Endodermal cell (in vitro differentiated cells): ENCODE measurements around the gene TRMT10A. TPM values are rescaled to one million over a fixed set of nuclear protein-coding genes. Genes with fewer than 3 reads are reported as not detected.

Experiments used
- DNase-seq: peaks from one replicate; pipeline ENCODE4 v3.0.0-alpha.2; 2017
- H3K27ac ChIP-seq: 2 replicates; pipeline ENCODE4 v1.5.1; 2013; ENCODE audit warnings: mild to moderate bottlenecking, low read depth, low read length, moderate library complexity
- H3K27me3 ChIP-seq: 2 replicates; pipeline ENCODE4 v1.6.1; 2013; ENCODE audit warnings: mild to moderate bottlenecking, low read length, moderate library complexity; ENCODE audit not compliant: insufficient read depth, control insufficient read depth, poor library complexity, severe bottlenecking
- H3K36me3 ChIP-seq: 2 replicates; pipeline ENCODE4 v1.7.0; 2013; ENCODE audit warnings: mild to moderate bottlenecking, low read length, moderate library complexity; ENCODE audit not compliant: control insufficient read depth, insufficient read depth
- H3K4me1 ChIP-seq: one replicate; pipeline ENCODE4 v1.7.0; 2013; ENCODE audit warnings: low read length; ENCODE audit not compliant: control insufficient read depth, insufficient read depth
- H3K4me3 ChIP-seq: 2 replicates; pipeline ENCODE4 v1.5.1; 2013; ENCODE audit warnings: mild to moderate bottlenecking, low read length, moderate library complexity
- H3K9ac ChIP-seq: 2 replicates; pipeline ENCODE4 v1.6.1; 2013; ENCODE audit warnings: mild to moderate bottlenecking, low read length, moderate library complexity; ENCODE audit not compliant: poor library complexity, severe bottlenecking; ENCODE audit errors: extremely low read depth
- H3K9me3 ChIP-seq: 2 replicates; pipeline ENCODE4 v1.6.1; 2013; ENCODE audit warnings: mild to moderate bottlenecking, low read length, moderate library complexity; ENCODE audit not compliant: control insufficient read depth
- H3K27ac Mint-ChIP-seq: 2 replicates; pipeline ENCODE4 v1.8.0; 2020; ENCODE audit warnings: mixed read lengths
- H3K27me3 Mint-ChIP-seq: 2 replicates; pipeline ENCODE4 v1.8.0; 2021; ENCODE audit warnings: mild to moderate bottlenecking, mixed read lengths; ENCODE audit not compliant: insufficient read depth
- H3K36me3 Mint-ChIP-seq: 2 replicates; pipeline ENCODE4 v1.8.0; 2020; ENCODE audit warnings: low read depth, mixed read lengths
- H3K4me1 Mint-ChIP-seq: 2 replicates; pipeline ENCODE4 v1.8.0; 2020; ENCODE audit warnings: mixed read lengths
- H3K4me3 Mint-ChIP-seq: 2 replicates; pipeline ENCODE4 v1.8.0; 2020; ENCODE audit warnings: mild to moderate bottlenecking, moderate library complexity, mixed read lengths
- H3K9me3 Mint-ChIP-seq: 2 replicates; pipeline ENCODE4 v1.8.0; 2020; ENCODE audit warnings: mild to moderate bottlenecking, mixed read lengths
- CTCF ChIP-seq: fragments of 200-600 bp; sonication (generic); conservative IDR thresholded peaks from 2 replicates; pipeline ENCODE4 v1.5.0; 2021; ENCODE audit warnings: antibody characterized with exemption, mild to moderate bottlenecking
- WGBS, 2 experiments: methylation state at CpG; one replicate each; pipeline versions ENCODE4 v1.1.5 to v1.1.7; 2013; ENCODE audit warnings: missing lambda C conversion rate in 2 of 2, mixed read lengths in 1 of 2; ENCODE audit not compliant: insufficient coverage in 1 of 2, insufficient read length in 1 of 2; 5-methylcytosine and 5-hydroxymethylcytosine counted together
- long read RNA-seq, 4 experiments: library from polyadenylated mRNA in 2 of 4; library from RNA in 1 of 4; library from capped mRNA in 1 of 4; stranded (forward) in 3 of 4; unstranded in 1 of 4; transcript quantifications; one replicate each; pipeline ENCODE4 v2.0.0, GENCODE V29; 2020 to 2021; ENCODE audit warnings: inconsistent platforms in 1 of 4
- polyA plus RNA-seq, 2 experiments: library from polyadenylated mRNA; stranded (reverse); fragments of 50-300 nt; gene quantifications; one replicate each; pipeline ENCODE4 v1.2.3, GENCODE V29; 2013
- total RNA-seq, 2 donors: library from RNA; stranded (reverse); fragmentation: NEBNext Ultra II Directional in 1 of 2; extraction: Animal tissue kit (Norgen Biotek cat#: 25700) in 1 of 2; gene quantifications; 2 replicates in 1 of 2; 3 replicates in 1 of 2; pipeline ENCODE4 v1.2.1, GENCODE V29; 2021

Gene TRMT10A
- 1 to 10 TPM; 4.4 to 5.5 TPM for total RNA-seq
- 12.6 TPM for polyA plus RNA-seq (2013, experiment 1 of 2)
- polyA plus RNA-seq (2013, experiment 2 of 2): 9.1 TPM
- long read RNA-seq, experiment 1, partial matches to known transcripts: 0 of 4 reads
- long read RNA-seq, experiment 1, other reads (novel, unspliced or antisense): 2 of 4 reads
- long read RNA-seq, experiment 2, partial matches to known transcripts: 0 of 8 reads
- long read RNA-seq, experiment 2, other reads (novel, unspliced or antisense): 2 of 8 reads
- long read RNA-seq, experiment 3, transcript TRMT10A-202 (8 exons, 1,638 nt): major isoform, 15 of 42 reads
- long read RNA-seq, experiment 3, transcript TRMT10A-203 (8 exons, 3,516 nt): minor isoform, 10 of 42 reads
- long read RNA-seq, experiment 3, partial matches to known transcripts: 1 of 42 reads
- long read RNA-seq, experiment 3, other reads (novel, unspliced or antisense): 16 of 42 reads
- long read RNA-seq, experiment 4, partial matches to known transcripts: 1 of 9 reads
- long read RNA-seq, experiment 4, other reads (novel, unspliced or antisense): 4 of 9 reads

- H3K4me1 Mint-ChIP-seq: peaks cover 4% of the 10 kb centered on the region
- peak; percentile 43 for TF ChIP-seq CTCF
- H3K27me3 Mint-ChIP-seq: no peaks in the 10 kb centered on the region
- peak; percentile 98 for DNase-seq
- H3K27ac Mint-ChIP-seq: peak within 1 kb of the TSS; percentile 100
- WGBS, 2 experiments: 0% methylated on average over 12 to 48 of the region's 48 CpGs
- H3K36me3 Mint-ChIP-seq: no peaks in the 10 kb centered on the region
- H3K4me3 ChIP-seq: peak within 1 kb of the TSS; percentile 95
- H3K4me1 ChIP-seq: no peaks in the 10 kb centered on the region
- H3K27me3 ChIP-seq: no peaks in the 10 kb centered on the region
- no peaks in the 10 kb centered on the region for H3K36me3 ChIP-seq
- peak within 1 kb of the TSS; percentile 96 for H3K27ac ChIP-seq
- H3K9me3 ChIP-seq: no peaks in the 10 kb centered on the region
- peak within 1 kb of the TSS; percentile 91 for H3K4me3 Mint-ChIP-seq
- H3K9me3 Mint-ChIP-seq: no peaks in the 10 kb centered on the region
- H3K9ac ChIP-seq: peak within 1 kb of the TSS; percentile 99
Measured at GRCh38 chr4:99563310-99564186, at the start of gene TRMT10A. Gene TRMT10A (minus strand): TSS chr4:99564039. CDS start chr4:99559338, 4,701 bp downstream.

- DNase-seq: no peak
- H3K4me3 Mint-ChIP-seq: no peak overlapping the region
- Histone ChIP-seq H3K9me3 (no peaks in the 10 kb centered on the region), H3K4me1 (peaks cover 4% of the 10 kb centered on the region), H3K27ac (no peak overlapping the region), H3K9ac (no peak overlapping the region), H3K4me3 (no peak overlapping the region), H3K36me3 (no peaks in the 10 kb centered on the region), H3K27me3 (no peaks in the 10 kb centered on the region)
- H3K27me3 Mint-ChIP-seq: no peaks in the 10 kb centered on the region
- no peak for TF ChIP-seq CTCF
- no peaks in the 10 kb centered on the region for H3K9me3 Mint-ChIP-seq
- H3K27ac Mint-ChIP-seq: no peak overlapping the region
- 78 to 86% methylated on average over 5 of the region's 5 CpGs for WGBS, 2 experiments
- H3K36me3 Mint-ChIP-seq: no peaks in the 10 kb centered on the region
- H3K4me1 Mint-ChIP-seq: peaks cover 5% of the 10 kb centered on the region
Measured at GRCh38 chr4:99612704-99613103, 48.9 kb upstream of the TRMT10A start.

- H3K4me1 ChIP-seq: peaks cover 4% of the 10 kb centered on the region
- H3K9me3 Mint-ChIP-seq: no peaks in the 10 kb centered on the region
- H3K4me3 Mint-ChIP-seq: no peak overlapping the region
- no peak for DNase-seq
- H3K36me3 ChIP-seq: no peaks in the 10 kb centered on the region
- H3K9me3 ChIP-seq: no peaks in the 10 kb centered on the region
- TF ChIP-seq CTCF: no peak
- no peak overlapping the region for H3K27ac ChIP-seq
- peaks cover 5% of the 10 kb centered on the region for H3K4me1 Mint-ChIP-seq
- H3K4me3 ChIP-seq: no peak overlapping the region
- no peaks in the 10 kb centered on the region for H3K27me3 Mint-ChIP-seq
- WGBS, 2 experiments: 95 to 100% methylated on average over 1 to 3 of the region's 3 CpGs
- no peaks in the 10 kb centered on the region for H3K36me3 Mint-ChIP-seq
- no peaks in the 10 kb centered on the region for H3K27me3 ChIP-seq
- no peak overlapping the region for H3K27ac Mint-ChIP-seq
- H3K9ac ChIP-seq: no peak overlapping the region
Measured at GRCh38 chr4:99612281-99612680, 48.4 kb upstream of the TRMT10A start.
